AG04450 (cell line): ENCODE results near the gene ASCL2. TPM values are rescaled to one million over a fixed set of nuclear protein-coding genes. Genes with fewer than 3 reads are reported as not detected.

ENCODE experiments used
- CTCF ChIA-PET: fragments of 300-600, 350-600 bp; formaldehyde crosslinking; extraction: SDS; loops from one replicate; lab custom pipeline; 2022; ENCODE audit warnings: antibody characterized with exemption, inconsistent platforms; lab: Charles Lee
- POLR2A ChIA-PET: fragments of 350-600 bp; formaldehyde crosslinking; extraction: SDS; loops from one replicate; lab custom pipeline; 2021; ENCODE audit warnings: antibody characterized with exemption, inconsistent platforms; lab: Yijun Ruan, JAX
- DNase-seq: peaks from one replicate; pipeline ENCODE4 v3.0.0-alpha.2; 2011; ENCODE audit warnings: low read depth, low spot score
- H3K27ac ChIP-seq: one replicate; pipeline ENCODE4 v1.5.1; 2012; ENCODE audit warnings: low read depth, low read length, control low read depth
- H3K27me3 ChIP-seq: one replicate; pipeline ENCODE4 v1.6.0; 2012; ENCODE audit warnings: low read length; ENCODE audit not compliant: control insufficient read depth, insufficient read depth
- H3K4me3 ChIP-seq: 2 replicates; pipeline ENCODE4 v1.5.1; 2011; ENCODE audit warnings: mild to moderate bottlenecking, low read depth, low read length, control low read depth
- H3K9me3 ChIP-seq: 2 replicates; pipeline ENCODE4 v1.5.1; 2012; ENCODE audit warnings: low read length; ENCODE audit not compliant: control insufficient read depth, insufficient read depth
- polyA plus RNA-seq: library from polyadenylated mRNA; depleted of rRNA; stranded (reverse); fragments of >200 nt; gene quantifications from 2 replicates; pipeline ENCODE4 v1.2.3, GENCODE V29; 2011
- TF ChIP-seq, protein P1 (sequence below): IDR thresholded peaks from 2 replicates; pipeline ENCODE4 v1.5.1; 2011; ENCODE audit warnings: low read depth, low read length, control low read depth, inconsistent platforms

The ASCL2 gene
- polyA plus RNA-seq, 1 experiment, result not detected

DNA sequence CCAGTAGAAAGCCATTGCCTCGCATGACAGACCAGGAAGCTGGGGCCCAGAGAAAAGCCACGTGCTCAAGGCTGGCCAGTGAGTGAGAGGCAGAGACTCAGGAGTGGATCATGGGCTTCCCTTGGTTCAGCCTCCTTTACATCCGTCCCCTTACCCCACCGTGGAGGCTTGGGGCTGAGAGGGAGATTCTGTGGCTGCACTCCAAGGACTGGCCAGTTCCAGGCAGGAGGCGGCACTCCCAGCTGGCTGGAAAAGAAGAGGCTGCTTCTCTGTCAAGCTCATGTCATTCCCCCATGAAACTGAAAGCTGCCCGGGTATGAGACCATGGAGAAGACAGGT lies 6.6 kb upstream of the ASCL2 start:
- Histone ChIP-seq H3K9me3 (no peaks in the 10 kb centered on the region), H3K4me3 (no peak overlapping the region), H3K27ac (no peak overlapping the region), H3K27me3 (peaks cover 36% of the 10 kb centered on the region)
- TF ChIP-seq, protein P1, sequence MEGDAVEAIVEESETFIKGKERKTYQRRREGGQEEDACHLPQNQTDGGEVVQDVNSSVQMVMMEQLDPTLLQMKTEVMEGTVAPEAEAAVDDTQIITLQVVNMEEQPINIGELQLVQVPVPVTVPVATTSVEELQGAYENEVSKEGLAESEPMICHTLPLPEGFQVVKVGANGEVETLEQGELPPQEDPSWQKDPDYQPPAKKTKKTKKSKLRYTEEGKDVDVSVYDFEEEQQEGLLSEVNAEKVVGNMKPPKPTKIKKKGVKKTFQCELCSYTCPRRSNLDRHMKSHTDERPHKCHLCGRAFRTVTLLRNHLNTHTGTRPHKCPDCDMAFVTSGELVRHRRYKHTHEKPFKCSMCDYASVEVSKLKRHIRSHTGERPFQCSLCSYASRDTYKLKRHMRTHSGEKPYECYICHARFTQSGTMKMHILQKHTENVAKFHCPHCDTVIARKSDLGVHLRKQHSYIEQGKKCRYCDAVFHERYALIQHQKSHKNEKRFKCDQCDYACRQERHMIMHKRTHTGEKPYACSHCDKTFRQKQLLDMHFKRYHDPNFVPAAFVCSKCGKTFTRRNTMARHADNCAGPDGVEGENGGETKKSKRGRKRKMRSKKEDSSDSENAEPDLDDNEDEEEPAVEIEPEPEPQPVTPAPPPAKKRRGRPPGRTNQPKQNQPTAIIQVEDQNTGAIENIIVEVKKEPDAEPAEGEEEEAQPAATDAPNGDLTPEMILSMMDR, result no peak
- ChIA-PET POLR2A (no interaction called here), CTCF (no interaction called here)
- DNase-seq, result no peak

DNA sequence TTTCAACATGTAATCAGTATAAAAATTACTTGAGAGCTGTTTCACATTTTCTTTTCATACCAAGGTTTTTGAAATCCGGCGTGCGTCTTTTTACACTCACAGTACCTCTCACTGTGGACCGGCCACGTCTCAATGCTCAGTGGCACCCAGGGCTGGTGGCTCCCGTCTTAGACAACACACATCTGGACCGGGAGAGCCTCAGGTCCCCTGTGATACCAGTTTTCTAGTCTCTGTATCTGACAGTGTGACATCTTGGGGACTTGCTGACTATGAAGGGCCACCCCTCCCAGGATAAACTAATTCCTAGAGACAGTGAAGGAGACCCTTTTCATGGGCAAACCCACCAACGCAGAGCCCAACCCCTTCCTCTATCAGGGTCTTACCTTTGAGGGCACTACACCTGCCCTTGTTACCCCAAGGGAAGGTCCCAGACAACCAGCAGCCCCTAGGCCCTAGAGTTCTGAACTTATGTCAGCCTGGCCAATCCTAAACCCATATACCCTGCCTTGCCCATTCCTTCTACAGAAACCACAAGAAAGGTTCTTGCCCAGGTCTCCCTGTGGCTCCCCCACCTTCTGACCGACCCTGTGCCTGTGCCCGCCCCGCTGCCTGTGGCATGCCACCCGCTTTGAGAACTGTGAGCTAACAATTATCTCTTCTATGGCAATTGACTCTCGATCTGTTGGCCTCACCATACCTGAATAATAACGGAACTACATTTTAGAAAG lies 6.1 kb upstream of the ASCL2 start:
- Histone ChIP-seq H3K27ac (no peak overlapping the region), H3K27me3 (peaks cover 41% of the 10 kb centered on the region), H3K4me3 (no peak overlapping the region), H3K9me3 (no peaks in the 10 kb centered on the region)
- POLR2A ChIA-PET, result no interaction called here
- DNase-seq, result no peak
- CTCF ChIA-PET, result no interaction called here
- TF ChIP-seq, protein P1, result no peak

DNA sequence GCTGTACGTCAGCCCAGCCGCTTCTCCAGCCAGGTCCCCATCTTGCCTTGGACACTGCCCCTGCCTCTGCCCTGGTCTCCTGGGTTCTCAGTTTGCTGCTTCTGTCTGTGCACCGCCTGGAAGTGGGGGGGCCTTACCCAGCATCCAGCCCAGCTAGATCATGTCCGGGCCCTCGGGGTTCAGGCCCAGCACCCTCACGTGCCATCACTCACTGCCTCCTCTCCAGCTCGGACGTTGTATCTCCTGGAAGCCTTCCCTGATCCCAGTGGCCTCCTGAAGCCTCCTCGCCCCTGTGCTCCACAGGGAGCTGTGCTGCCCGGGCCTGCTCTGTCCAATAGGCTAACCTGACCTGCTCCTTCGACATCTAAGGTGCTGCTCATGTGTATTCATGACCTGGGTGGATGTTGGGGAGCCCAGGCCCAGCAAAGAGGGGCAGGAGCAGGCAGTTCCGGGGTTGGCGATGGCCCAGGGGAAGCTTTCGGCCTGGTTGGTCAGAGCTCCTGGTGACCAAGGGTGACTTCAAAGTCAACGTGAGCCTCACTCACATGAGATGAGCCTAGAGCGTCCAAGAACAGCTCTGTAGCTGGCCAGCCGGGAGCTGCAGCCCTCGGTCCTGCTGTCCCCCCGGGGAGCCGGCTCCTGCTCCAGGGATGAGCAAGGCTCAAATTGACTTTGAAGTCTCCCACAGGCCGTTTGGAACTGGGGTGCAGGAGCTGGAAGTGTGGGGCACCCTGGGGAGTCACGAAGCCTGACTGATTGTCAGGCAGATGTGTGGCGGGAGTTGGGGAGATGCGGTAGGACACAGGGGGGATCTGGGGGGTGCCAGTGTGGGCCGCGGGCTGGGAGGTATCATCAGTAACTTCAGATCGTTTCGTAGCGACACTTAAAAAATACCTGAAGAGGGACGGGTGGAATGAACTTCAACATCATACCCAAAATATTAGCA lies 5.2 kb upstream of the ASCL2 start:
- H3K27ac ChIP-seq, result no peak overlapping the region
- CTCF ChIA-PET, result no interaction called here

DNA sequence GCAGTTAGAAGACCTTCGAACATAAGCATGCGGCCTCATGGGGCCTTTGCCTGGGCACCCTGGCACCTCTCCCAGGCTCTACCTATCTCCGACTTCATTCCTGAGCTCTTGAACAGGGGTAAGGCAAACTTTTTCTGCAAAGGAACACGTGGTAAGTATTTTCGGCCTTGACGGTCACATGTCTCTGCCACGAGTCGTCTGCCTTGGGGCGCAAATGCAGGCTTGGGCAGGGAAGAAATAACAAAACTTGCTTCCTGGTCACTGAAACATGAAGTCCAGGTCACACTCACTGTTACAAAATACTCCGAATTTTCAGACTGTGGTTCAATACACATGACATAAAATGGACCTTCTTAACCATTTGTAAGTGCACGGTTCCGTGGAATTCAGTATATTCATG lies 3.4 kb upstream of the ASCL2 start:
- DNase-seq, result no peak
- Histone ChIP-seq H3K9me3 (no peaks in the 10 kb centered on the region; the same call in 1 of the 2 replicates), H3K27me3 (peaks cover 46% of the 10 kb centered on the region), H3K4me3 (no peak overlapping the region), H3K27ac (no peak overlapping the region)
- ChIA-PET POLR2A (no interaction called here), CTCF (no interaction called here)
- TF ChIP-seq, protein P1, result no peak

More for the DNA sequence above, 5.2 kb upstream of the ASCL2 start:
- H3K4me3 ChIP-seq, result no peak overlapping the region
- no peaks in the 10 kb centered on the region; the same call in 1 of the 2 replicates for H3K9me3 ChIP-seq
- POLR2A ChIA-PET, result no interaction called here
- no peak for DNase-seq
- TF ChIP-seq, protein P1, result no peak
- H3K27me3 ChIP-seq, result peaks cover 49% of the 10 kb centered on the region

DNA sequence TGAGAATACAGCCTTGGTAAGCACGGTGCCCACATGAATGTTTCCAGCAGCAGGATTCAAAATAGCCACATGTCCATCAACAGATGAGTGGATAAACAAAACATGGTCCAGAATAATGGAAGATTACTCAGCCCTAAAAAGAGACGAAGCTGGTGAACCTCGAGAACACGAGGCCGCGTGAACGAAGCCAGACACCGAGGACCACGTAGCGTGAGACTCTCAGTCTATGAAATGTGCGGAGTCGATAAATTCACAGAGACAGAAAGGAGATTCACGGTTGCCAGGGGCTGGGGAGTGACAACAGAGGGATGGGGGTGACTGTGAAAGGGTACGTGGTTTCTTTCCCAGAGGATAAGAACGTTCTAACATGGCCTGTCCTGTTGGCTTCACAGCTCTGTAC lies 2.9 kb upstream of the ASCL2 start:
- H3K4me3 ChIP-seq, result no peak overlapping the region
- no peak overlapping the region for H3K27ac ChIP-seq
- TF ChIP-seq, protein P1, result no peak
- POLR2A ChIA-PET, result no interaction called here
- CTCF ChIA-PET, result interaction anchor here (0.6 kb wide), 1 partner anchor 76 kb away, joined by 7 read pairs; no protein-coding TSS in a partner anchor
- peaks cover 45% of the 10 kb centered on the region for H3K27me3 ChIP-seq
- H3K9me3 ChIP-seq, result no peaks in the 10 kb centered on the region; the same call in 1 of the 2 replicates
- no peak for DNase-seq
